ENCODE measurements around the gene EMD.

Gene EMD

DNA sequence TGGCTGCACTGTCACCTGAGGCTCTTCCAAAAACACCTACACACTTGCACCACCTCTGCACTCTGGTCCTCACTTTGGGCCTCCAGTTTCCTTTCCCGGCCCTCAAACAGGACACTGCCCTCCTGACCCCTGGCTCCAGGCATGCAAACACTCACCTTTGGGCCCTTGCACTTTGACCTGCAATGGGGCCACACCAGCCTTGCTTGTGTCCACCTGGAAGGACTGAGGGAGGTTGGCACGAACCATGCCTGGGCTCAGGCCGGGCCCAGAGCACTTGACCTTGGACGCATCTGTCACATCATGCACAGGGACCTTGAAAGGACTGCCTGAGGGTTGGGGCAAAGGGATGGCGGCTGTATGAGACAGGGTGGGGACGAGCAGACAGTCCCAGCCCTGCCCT is 20.3 kb upstream of the EMD start:
- Histone ChIP-seq H3K36me3 (replicated peaks) (peaks cover 98% of the 10 kb centered on the region), H3K27me3 (ENCODE audit: low read depth) (no peaks in the 10 kb centered on the region), H3K4me1 (no peaks in the 10 kb centered on the region), H3K4me3 (no peak overlapping the region), H3K9me3 (no peaks in the 10 kb centered on the region)
- in situ Hi-C loops (cut with MboI; ENCODE audit: low sequenced_read_pairs) = loop anchor here (25.0 kb wide), 1 partner anchor 178 kb away; the partner anchor contains the start of genes G6PD and IKBKG
- DNase-seq (ENCODE audit: low spot score in 2 of 2) = no peak

DNA sequence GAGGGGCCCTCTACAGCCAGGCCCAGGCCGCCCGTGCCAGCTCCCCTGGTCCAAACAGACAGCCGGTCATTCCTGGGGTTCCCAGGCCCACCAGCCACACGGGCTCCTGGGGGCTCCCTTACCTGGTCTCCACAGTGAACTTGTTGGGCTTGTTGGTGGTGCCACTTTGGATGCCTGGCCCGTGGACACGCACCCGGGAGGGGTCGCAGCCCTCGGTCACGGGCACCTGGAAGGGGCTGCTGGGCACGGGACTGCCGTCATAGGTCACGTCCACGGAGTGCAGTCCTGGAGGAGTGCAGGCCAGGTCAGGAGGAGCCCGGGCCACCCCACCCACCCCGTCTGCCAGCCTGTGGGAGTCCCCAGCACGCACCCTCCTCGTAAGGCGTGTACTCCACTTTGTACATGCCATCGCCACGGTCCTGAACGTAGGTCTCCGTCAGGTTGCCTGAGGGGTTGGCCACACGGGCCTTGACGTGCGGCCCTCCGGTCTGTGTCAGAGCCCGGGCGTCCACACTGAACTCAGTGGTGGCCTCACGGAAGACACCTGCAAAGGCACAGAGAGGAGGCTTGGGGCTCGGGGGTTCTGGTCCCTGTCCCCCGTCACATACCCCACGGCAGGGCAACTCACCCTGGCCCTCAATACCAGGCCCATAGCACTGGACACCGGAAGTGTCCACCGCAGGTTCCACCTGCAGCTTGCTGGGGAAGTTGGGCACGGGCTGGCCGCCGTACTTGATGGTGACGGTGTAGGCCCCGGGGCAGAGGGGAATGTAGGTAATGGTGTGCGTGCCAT is 19.5 kb upstream of the EMD start:
- Histone ChIP-seq H3K4me1 (no peaks in the 10 kb centered on the region), H3K4me3 (no peak overlapping the region), H3K27me3 (ENCODE audit: low read depth) (no peaks in the 10 kb centered on the region), H3K36me3 (replicated peaks) (peaks cover 98% of the 10 kb centered on the region), H3K9me3 (no peaks in the 10 kb centered on the region)
- DNase-seq (ENCODE audit: low spot score in 2 of 2) = no peak
- in situ Hi-C loops (cut with MboI; ENCODE audit: low sequenced_read_pairs) = loop anchor here (25.0 kb wide), 1 partner anchor 178 kb away; the partner anchor contains the start of genes G6PD and IKBKG

DNA sequence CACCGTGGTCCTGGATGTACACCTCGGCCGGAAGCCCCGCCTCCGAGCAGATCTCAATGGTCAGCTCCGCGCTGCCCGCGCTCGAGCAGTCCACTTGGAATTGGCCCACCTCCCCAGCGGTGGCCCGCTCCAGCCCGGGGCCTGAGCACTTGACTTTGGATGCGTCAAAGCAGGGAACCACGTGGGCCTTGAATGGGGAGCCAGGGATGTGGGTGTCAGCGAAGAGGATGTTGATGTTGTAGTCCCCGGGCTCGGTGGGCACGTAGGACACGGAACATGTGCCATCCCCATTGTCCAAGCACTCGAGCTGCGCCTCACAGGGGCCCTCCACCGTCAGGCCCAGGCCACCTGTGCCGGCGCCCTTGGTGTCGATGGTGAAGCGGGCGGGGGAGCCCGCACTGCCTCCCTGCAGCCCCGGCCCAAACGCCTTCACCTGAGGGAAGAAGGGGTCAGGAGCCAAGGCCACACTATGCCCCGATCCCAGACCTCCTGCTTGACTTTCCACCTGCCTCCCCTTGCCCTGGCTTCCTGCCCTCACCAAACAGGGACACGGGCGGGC is 18.9 kb upstream of the EMD start:
- no peaks in the 10 kb centered on the region for H3K27me3 ChIP-seq (ENCODE audit: low read depth)
- no peak for DNase-seq (ENCODE audit: low spot score in 2 of 2)
- H3K4me1 ChIP-seq = no peaks in the 10 kb centered on the region
- H3K9me3 ChIP-seq = no peaks in the 10 kb centered on the region
- in situ Hi-C loops (cut with MboI; ENCODE audit: low sequenced_read_pairs) = loop anchor here (25.0 kb wide), 1 partner anchor 177 kb away; the partner anchor contains the start of genes G6PD and IKBKG
- H3K36me3 ChIP-seq (replicated peaks) = peaks cover 98% of the 10 kb centered on the region
- no peak overlapping the region for H3K4me3 ChIP-seq

DNA sequence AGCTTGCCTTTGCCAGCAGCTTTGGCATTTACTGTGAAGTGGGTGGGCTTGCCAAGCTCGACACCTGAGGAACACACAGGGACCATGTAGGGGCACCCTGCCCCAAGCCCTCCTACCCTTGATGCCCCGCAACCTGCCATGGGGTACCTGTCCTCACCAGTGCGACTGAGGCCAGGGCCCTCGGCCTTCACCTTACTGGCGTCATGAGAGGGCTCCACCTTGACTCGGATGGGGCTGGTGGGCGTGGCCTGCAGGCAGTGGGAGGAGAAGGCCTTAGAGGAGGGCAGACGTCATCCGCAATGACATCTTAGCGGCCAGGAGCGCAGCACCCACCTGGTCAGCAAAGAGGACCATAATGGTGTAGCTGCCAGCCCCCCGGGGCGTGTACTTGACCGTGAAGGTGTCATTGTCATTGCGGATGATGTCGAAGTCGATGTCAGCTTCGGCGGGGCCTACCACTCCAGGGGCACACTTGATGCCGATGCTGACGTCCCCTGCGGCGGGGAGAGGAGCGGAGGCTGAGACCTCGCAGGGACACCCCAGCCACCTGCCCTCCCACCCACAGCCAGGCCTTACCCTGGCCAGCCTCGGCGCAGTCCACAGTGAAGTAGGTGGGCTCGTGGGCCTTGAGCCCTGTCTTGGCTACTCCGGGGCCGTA is 16.9 kb upstream of the EMD start:
- DNase-seq (ENCODE audit: low spot score in 2 of 2) = no peak
- Histone ChIP-seq H3K4me1 (no peaks in the 10 kb centered on the region), H3K27me3 (ENCODE audit: low read depth) (no peaks in the 10 kb centered on the region), H3K4me3 (no peak overlapping the region), H3K9me3 (no peaks in the 10 kb centered on the region), H3K36me3 (replicated peaks) (peaks cover 98% of the 10 kb centered on the region)
- in situ Hi-C loops (cut with MboI; ENCODE audit: low sequenced_read_pairs) = loop anchor here (25.0 kb wide), 1 partner anchor 175 kb away; the partner anchor contains the start of genes G6PD and IKBKG

DNA sequence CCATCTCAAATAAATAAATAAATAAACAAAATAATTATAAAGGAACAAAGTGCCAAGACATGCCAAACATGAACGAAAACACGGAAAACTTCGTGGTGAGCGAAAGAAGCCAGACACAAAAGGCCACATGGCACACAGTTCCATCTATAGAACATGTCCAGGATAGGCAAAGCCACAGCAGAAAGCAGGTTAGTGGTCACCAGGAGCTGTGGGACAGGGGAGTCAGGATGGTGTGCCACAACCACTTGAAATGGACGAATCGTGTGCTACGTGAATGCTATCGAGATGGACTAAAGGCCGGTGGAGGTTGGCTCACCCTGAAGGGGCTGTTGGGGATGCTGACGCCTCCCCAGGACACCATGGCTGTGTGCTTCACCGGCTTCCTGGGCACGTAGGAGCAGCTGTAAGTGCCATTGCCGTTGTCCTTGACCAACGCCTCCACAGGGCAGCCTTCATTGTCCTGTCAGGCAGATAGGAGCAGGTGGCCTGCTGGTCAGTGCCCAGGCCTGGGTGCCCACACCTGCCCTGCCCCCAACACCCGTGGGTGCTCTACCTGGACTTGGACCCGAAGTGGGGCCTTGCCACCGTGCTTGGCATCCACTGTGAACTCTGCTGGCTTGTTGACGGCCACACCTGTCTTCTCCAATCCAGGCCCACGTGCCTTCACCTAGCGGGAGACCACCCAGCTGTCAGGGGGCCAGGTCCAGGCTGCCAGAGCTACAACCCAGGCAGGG is 15.2 kb upstream of the EMD start:
- Histone ChIP-seq H3K4me1 (peaks cover 7% of the 10 kb centered on the region), H3K36me3 (replicated peaks) (peaks cover 98% of the 10 kb centered on the region), H3K4me3 (no peak overlapping the region), H3K27me3 (ENCODE audit: low read depth) (no peaks in the 10 kb centered on the region), H3K9me3 (no peaks in the 10 kb centered on the region)
- DNase-seq (ENCODE audit: low spot score in 2 of 2) = no peak
- in situ Hi-C loops (cut with MboI; ENCODE audit: low sequenced_read_pairs) = loop anchor here (25.0 kb wide), 1 partner anchor 173 kb away; the partner anchor contains the start of genes G6PD and IKBKG

DNA sequence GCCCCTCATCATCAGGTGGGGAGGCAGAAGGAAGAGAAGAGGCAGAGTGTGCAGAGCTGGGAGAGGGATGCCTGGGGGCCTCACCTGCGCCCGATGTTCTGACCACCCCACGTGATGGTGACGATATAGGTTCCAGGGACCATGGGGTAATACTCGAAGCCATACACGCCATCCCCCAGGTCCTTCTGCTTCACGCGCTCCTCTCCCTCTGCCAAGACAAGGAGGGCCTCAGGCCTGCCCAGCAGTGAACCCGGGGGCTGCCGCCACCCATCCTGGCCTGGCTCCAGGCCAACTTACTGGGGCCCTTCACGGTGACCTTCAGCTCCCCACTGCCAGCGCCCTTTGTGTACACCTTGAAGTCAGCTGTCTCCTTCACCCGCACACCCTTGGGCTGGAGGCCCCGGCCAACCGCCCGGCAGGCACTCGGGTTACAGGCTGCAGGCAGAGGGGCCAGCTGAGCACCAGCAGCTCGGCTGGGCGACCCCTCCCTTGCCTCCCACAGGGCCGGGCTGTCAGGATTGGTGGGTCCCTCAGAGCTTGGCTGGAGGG is 14.0 kb upstream of the EMD start:
- Histone ChIP-seq H3K36me3 (replicated peaks) (peaks cover 92% of the 10 kb centered on the region), H3K9me3 (no peaks in the 10 kb centered on the region), H3K4me1 (peaks cover 10% of the 10 kb centered on the region), H3K27me3 (ENCODE audit: low read depth) (no peaks in the 10 kb centered on the region), H3K4me3 (no peak overlapping the region)
- in situ Hi-C loops (cut with MboI; ENCODE audit: low sequenced_read_pairs) = loop anchor here (25.0 kb wide), 1 partner anchor 172 kb away; the partner anchor contains the start of genes G6PD and IKBKG
- DNase-seq (ENCODE audit: low spot score in 2 of 2) = no peak

DNA sequence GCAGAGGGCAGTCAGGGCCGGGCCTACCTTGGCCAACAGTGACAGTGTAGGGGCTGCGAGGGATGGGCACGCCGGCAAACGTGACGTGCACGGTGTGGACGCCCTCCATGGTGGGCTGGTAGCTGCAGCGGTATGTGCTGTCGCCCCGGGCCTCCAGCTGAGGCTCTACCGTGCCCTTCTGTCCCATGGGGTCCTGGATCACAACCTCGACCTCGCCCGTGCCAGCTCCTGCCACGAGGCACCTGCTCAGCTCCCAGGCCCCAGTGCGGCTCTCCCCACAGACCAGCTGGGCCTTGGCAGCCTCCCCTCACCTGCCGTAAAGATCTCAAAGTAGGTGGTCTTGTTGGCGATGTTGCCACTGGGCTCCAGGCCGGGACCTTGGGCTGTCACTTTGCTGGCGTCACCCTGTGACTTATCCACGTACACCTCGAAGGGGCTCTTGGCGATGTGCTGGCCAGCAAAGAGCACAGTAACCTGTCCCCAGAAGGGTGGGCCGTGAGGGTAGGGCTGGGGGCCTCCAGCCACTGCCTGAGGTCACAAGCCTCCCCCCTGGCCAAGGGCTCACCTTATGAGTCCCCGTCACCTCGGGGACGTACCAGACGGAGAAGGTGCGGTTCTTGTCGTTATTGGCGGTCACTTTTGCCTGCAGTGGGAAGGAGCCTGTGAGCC is 13.0 kb upstream of the EMD start:
- H3K4me1 ChIP-seq = peaks cover 10% of the 10 kb centered on the region
- no peak overlapping the region for H3K4me3 ChIP-seq
- no peak for DNase-seq (ENCODE audit: low spot score in 2 of 2)
- H3K27me3 ChIP-seq (ENCODE audit: low read depth) = no peaks in the 10 kb centered on the region
- H3K36me3 ChIP-seq (replicated peaks) = peaks cover 92% of the 10 kb centered on the region
- no peaks in the 10 kb centered on the region for H3K9me3 ChIP-seq
- in situ Hi-C loops (cut with MboI; ENCODE audit: low sequenced_read_pairs) = loop anchor here (25.0 kb wide), 1 partner anchor 171 kb away; the partner anchor contains the start of genes G6PD and IKBKG

DNA sequence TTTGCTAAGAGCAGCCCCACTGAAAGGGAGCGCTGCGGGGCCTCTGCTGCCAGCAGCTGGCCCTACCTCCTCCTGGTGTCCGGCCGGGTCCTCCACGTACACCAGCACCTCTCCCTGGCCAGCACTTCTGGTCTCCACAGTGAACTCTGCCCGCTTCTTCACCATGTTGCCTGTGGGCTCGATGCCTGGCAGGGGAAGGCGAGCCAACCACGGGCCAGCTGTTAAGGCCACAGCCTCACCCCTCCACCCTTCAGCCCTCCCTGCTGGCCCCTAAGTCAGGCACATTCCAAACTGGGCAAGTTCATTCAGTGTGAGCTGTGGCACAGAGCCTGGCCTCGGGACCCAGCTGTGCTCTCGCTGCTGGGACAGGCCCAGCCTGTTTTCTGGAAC is 12.4 kb upstream of the EMD start:
- Histone ChIP-seq H3K27me3 (ENCODE audit: low read depth) (no peaks in the 10 kb centered on the region), H3K4me3 (no peak overlapping the region), H3K9me3 (no peaks in the 10 kb centered on the region), H3K4me1 (peaks cover 10% of the 10 kb centered on the region), H3K36me3 (replicated peaks) (peaks cover 87% of the 10 kb centered on the region)
- DNase-seq (ENCODE audit: low spot score in 2 of 2) = no peak
- in situ Hi-C loops (cut with MboI; ENCODE audit: low sequenced_read_pairs) = loop anchor here (25.0 kb wide), 1 partner anchor 171 kb away; the partner anchor contains the start of genes G6PD and IKBKG

DNA sequence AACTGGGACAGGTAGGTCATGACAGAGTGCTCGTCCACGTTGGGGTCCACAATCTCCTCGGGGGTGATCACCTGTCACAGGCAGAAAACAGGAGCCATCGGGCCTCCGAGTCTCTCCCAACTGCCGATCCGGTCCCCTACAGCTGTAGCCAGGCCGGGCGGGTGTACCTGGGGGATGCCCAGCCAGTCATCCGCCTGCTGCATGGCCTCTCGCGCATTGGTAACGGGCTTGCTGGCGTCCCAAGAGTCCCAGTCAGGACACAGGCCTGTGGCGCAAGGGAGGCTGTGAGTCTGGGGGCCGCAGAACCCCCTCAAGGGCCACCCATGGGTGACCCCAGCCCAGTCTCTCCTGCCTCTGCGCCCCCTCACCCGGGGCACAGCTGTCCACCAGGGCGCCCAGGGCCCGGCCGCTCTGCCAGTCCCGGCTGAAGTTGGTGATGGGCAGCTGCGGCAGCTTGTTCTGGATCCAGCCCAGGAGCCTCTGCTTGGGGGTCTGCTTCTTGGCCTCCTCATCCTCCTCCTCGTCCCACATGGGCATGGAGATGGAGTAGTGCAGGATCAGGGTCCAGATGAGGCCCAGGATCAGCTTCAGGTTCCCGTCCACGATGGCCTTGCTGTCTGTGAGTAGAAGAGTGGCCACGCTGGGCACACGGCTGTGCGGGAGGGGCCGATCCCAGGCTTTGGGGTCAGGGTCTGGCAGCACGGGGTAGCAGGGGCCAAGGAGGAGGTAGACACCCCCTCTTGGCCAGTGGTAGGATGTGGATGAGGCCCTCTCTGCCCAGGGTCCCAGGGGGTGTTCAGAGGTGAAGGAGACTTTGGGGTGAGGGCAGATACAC is 11.4 kb upstream of the EMD start:
- no peak for DNase-seq (ENCODE audit: low spot score in 2 of 2)
- in situ Hi-C loops (cut with MboI; ENCODE audit: low sequenced_read_pairs) = loop anchor here (25.0 kb wide), 1 partner anchor 170 kb away; the partner anchor contains the start of genes G6PD and IKBKG
- Histone ChIP-seq H3K27me3 (ENCODE audit: low read depth) (no peaks in the 10 kb centered on the region), H3K4me3 (no peak overlapping the region), H3K9me3 (no peaks in the 10 kb centered on the region), H3K4me1 (peaks cover 18% of the 10 kb centered on the region), H3K36me3 (replicated peaks) (peaks cover 77% of the 10 kb centered on the region)

DNA sequence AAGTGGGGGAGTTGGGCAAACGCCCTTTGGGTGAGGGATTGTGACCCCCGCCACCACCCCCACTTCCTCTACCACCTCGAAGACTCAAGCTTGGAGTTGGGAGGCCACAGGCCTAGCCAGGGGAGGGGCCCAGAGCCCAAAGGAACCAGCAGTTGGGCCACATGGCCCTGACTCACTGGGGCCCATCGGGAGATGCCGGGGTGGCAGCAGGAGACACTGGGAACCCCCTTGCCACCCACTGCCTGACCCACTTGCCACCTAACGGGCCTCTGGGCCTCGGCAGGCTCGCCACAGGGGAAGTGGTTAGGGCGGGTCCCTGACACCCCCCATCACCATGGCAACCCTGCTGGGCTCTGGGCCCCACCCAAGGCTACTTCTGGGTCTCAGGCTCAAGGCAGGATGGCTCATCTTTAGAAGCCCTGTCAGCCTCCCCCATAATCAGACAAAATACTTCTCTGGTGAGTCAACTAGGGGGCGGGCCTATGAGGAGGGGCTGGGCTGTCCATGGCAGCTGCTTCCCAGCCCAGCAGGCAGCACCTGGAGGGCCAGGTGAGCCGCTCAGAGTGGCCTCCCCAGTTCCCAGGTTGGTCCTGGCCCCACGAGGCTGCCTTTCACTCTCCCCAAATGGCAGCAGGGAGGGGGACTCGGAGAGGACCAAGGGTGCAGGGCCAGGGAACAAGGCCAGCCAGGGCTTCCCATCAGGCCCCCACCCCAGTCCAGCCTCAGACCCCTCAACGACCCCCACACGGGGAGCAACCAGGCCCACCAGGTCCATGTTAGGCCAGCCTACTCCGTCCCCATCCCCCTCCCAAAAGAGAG is 10.3 kb upstream of the EMD start:
- Histone ChIP-seq H3K4me1 (peaks cover 26% of the 10 kb centered on the region), H3K36me3 (replicated peaks) (peaks cover 65% of the 10 kb centered on the region), H3K4me3 (peak overlapping the region; percentile 77), H3K9me3 (no peaks in the 10 kb centered on the region), H3K27me3 (ENCODE audit: low read depth) (no peaks in the 10 kb centered on the region)
- in situ Hi-C loops (cut with MboI; ENCODE audit: low sequenced_read_pairs) = loop anchor here (25.0 kb wide), 1 partner anchor 168 kb away; the partner anchor contains the start of genes G6PD and IKBKG
- peak; percentile 51 to 78 for DNase-seq (ENCODE audit: low spot score in 2 of 2)
